GM21447 (cell line): ENCODE measurements around the gene PPP1R27.
"Not testable (repeated sequence)": the region's sequence is repeated elsewhere in the genome, so short reads cannot be mapped to it uniquely, and the experiment has no call there.

Experiments
- ATAC-seq: cut with Tn5 transposase; IDR thresholded peaks from one replicate; pipeline ENCODE4 v1.9.1; 2021; ENCODE audit not compliant: unreplicated experiment

PPP1R27 gene

DNA sequence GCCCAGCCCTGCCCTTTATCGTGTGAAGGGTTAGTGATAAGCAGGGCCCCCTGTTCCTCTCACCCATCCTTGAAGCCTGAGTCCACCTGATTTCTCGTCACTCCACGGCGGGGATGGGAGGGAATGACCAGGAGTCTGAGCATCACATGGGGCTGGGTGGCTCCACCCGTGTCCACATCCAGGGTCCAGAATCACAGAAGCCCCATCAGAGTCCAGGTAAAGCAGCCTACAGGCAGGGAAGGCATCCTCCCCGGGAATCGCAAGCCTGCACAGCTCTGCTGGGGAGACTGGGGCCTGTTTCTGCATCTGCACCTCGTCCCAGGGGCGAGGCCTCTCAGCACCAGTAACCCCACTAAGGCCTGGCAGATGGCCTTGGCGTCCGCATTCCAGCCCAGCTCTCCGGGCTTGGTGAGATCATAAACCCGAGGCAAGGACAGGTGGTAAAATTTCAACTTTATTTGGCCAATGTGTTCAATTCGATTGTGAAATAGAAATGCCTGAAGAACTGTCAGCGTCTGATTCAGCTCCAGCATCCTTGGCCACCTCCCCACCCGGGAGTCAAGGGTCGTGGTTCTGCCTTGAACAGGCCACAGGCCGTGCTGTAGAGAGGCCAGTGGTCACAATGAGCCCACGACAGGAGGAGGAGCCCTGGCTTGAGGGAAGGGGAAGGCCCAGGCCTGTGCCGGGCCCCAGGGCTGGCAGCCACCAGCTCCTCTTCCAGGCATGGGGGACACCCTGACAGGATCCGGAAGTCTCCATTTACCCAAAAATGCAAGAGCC is 8.1 kb upstream of the PPP1R27 start:
- no peak for ATAC-seq

DNA sequence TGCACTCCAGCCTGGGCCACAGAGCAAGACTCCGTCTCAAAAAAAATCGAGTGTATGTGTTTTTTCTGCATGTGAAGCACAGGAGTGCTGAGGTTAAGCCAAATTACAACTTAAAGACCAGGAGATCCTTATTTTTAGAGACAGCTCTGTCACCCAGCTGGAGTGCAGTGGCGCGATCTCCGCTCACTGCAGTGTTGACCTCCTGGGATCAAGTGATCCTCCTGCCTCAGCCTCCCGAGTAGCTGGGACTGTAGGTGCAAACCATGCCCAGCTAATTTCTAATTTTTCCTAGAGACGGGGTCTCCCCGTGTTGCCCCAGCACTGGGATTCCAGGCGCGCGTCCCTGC is 7.5 kb upstream of the PPP1R27 start:
- no peak for ATAC-seq

DNA sequence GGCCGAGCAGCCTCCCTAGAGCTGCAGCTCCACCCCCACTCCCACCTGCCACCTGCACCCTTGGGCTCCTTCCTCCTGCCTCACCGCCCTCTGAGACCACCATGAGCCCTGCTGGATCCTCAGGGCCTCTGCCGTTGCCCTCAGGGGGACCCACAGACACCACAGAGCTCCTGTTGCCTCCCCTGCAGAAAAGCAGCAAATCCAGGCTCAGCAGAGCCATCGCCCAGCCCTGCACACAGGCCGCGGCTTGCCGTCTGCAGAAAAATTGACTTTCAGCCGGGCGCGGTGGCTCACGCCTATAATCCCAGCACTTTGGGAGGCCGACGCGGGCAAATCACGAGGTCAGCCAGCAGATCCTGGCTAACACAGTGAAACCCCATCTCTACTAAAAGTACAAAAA is 7.0 kb upstream of the PPP1R27 start:
- ATAC-seq: no peak

DNA sequence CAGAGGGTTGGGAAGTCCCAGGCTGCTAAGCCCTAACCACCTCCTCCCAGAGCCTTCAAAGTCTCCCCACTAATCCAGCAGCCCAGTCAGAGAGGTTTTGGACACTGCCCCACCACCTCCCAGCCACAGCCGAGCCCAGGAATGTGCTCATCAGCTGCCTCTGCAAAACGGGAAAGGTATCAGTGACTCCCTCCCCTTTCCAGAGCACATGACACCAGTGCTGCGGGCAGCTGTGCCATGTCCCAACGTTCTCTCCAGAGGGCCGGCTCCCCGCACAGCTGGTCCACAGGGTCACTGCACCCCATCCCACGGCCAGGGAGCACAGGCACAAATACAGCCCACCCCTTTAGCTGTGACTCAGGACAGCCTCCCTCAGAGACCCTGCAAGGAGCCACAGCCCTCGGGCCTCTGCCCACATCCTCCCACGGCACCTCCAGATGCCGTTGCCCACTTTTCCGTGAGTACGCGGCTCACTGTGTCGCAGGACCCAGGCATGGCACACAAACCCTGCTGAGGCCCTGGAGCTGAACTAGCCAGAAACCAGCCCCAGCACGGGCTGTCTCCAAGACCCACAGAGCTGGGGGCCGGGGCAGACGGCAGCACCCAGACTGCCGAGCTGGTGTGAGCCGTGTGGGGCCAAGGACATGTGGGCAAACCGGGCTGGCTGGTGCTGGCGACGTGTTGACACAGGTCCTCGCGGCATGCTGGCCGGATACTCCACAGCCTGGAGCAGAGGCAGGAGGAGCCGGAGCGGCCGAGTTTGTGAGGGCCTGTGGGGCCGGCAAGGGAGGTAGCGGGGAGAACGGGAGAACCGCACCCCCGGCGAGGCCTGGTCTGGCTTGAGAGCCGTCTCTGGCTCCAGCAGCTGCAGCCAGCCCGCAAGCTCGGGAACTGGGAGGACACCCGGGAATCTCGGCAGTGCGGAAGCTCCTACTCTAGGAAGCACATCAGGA is 6.3 kb upstream of the PPP1R27 start:
- no peak for ATAC-seq

DNA sequence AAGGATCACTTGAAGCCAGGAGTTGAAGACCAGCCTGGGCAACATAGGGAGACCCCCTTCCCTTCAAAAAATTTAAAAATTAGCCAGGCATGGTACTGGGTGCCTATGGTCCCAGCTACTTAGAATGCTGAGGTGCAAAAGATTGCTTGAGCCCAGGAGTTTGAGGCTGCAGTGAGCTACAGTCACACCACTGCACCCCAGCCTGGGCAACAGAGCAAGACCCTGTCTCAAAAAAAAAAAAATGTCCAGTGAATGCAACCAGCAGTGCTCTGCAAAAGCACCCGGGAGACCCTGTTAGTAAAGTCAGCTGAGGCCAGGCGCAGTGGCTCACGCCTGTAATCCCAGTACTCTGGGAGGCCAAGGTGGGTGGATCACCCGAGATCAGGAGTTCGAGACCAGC is 5.2 kb upstream of the PPP1R27 start:
- ATAC-seq: not testable (repeated sequence)

DNA sequence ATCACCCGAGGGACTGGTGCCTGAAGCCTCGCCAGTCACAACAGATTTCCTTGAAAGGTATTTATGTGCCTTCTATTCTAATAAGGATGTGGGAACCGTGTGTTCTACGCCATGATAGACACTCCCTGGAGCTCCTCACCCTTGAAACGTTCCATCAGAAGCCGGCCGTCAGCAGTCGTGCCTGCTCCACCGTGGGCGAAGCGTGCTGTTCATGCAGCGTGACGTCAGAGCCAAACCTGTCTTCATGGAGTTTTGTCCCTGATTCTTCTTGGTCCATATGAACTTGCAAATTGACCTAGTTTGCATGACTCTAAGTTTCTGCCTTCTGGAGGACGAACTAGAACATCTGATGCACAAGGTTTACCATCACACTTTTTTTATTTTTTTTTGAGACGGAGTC is 4.5 kb upstream of the PPP1R27 start:
- ATAC-seq: no peak

DNA sequence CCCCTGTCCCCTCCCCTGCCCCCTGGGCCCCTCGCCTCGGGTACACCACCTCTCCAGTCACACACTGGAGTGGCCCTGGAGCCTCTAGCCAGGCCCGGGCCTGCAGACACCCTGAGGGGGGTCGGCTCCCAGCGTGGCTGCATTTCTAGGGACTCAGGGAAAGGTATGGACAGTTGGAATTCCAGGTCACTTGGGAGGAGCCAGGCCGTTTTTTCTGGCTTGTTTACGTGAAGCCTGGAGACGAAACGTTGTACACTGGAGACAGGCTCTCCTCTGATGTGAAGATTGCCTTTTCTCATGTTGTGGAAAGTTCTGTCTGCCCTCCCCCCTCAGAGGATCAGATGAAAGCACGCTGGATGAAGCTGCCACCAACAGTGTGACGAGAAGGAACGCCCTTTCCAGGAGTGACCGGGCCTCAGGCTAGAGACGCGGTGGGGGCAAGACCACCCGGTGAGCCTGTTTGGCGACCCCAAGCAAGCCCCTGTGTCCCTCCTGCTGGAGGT is 4.0 kb upstream of the PPP1R27 start:
- ATAC-seq: no peak

DNA sequence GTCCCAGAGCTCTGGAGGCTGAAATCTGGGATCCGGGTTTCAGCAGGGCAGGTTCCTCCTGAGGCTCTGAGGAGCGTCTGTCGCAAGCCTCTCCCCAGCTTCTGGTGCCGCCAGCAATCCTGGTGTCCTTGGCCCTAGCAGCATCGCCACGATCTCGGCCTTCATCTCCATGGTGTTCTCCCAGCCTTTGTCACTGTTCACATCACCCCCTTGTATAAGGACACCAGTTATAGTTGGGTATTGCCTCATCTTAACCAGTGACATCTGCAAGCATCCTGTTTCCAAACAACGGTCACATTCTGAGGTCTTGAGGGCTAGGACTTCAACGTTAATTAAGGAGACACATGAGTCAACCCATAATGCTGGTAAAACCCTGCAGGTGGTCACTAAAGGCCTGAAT is 2.8 kb upstream of the PPP1R27 start:
- ATAC-seq: no peak

DNA sequence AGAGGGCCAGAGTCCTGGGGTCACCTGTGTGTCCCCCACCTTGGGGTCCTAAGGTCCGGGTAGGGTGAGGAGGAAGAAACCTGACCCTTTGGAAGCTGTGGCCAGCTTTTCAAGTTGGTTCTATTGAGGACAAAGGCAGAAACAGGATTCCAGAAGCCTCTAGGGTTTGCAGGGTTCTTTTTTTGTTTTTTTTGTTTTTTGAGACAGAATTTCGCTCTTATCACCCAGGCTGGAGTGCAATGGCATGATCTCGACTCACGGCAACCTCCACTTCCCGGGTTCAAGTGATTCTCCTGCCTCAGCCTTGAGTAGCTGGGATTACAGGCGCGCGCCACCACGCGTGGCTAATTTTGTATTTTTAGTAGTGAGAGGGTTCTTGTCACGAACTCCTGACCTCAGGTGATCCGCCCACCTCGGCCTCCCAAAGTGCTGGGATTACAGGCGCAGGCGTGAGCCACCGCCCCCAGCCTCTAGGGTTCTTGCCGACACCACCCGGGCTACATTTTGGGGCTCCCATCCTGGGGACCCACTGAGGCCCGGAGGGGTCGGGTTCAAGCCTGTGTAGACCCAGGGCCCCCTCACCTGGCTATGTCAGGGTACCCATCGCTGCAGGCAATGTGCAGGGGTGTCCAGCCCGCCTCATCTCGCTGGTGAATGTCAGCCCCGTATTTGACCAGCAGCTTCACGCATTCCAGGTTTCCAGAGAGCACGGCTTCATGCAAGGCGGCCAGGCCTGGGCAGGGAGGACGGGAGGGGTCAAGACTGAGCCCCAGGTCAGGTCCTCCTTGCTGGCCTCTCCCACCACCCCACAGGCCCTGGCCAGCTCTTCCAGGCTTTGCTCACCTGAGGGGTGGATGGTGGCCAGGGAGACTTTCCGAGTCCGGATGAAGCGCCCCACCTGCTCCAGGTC is 674 bp downstream of the PPP1R27 start:
- no peak for ATAC-seq

DNA sequence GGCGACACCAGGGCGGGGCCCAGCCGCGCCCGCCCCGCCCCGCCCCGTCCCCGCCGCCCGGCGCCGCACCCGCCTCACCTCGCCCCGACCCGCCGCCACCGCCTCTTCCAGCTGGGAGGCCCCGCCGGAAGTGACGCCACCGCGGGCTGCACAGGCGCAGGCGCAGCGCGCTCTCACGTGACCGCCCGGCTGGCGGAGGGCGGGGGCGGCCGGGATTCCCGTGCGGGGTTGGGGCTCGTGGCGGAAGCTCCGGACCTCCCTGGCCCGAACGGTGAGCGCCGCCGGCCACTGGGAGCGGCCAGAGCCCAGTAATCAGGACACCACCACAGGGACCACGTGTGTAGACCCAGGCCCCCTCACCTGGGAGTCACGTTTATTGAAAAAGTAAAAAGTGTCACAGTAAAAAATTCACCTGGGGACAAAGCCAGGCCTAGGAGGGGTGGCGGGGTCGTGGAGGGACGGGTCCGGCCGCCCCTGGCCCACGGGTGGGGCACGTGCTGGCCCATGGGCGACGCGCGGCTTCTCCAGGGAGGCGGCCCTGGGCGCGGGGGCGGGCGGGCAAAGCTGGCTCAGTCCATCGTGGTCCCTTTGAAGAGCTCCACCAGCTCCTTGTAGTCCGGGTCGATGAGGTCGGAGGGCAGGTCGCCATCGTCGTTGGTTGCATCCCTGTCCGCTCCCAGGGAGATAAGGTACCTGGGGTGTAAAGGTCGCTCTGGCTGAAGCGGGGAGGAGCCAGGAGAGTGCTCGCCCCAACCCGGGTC is 1.5 kb downstream of the PPP1R27 start, which contains the start of gene MCRIP1:
Gene MCRIP1, minus strand, starts transcription at position 132 of the 761 bp plus-strand sequence. CDS start 8,785 bp downstream, outside the sequence.
- ATAC-seq: peak; percentile 59

DNA sequence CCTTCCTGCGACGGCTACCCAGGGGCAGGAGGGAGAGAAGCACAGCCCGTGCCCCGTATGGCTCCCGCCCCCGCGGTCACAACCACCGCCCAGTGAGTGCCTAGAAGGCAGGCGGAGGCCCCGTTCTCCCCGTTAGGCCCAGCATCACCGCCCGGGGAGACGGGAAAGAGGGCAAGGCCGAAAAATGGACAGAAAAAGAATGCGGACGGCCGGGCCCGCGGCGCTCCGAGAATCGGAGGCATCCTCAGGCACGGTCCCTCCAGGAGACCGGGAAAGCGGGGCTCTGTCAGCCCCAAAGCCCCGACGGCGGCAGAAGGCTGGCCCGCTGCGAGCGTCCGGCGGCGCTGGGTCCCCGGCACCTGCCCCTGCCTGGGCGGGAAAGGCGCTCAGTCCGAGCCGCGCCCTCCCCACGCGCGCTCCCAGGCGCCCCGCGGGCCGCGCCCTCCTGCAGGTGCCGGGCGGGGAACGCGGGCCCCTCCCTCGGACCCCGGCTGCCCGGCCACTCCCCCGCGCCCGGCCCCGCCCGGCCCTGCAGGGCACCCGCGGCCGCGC is 2.2 kb downstream of the PPP1R27 start:
- ATAC-seq: peak; percentile 50

DNA sequence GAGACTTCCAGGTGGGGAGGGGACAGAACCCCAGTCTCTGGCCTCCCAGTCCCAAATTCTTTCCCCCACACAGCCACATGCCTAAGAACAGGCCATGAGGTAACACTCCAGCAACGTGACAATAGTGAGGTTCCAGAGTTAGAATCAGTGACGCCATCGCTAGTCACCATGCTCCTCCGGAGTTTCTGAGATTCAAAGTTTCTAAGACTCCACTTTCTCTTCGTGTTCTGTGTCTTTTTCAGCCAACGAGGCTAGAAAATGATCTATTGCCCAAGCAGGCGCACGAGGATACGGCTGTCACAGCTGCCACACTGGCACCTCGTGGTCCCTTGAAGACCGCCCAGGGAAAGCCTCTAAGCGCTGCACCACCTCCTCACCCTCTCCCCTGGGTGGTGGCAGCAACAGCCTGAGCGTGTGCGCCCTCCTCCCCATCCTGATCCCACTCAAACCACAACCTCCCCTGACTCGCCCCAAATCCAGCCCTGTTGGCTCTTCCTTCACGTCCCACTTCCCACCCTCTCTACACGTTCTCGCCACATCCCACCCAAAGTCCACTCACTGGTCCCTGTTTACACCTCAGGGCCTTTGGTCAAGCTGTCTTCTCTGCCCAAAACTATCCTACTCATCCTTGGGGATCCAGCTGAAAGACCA is 2.8 kb downstream of the PPP1R27 start:
- ATAC-seq: peak; percentile 18

DNA sequence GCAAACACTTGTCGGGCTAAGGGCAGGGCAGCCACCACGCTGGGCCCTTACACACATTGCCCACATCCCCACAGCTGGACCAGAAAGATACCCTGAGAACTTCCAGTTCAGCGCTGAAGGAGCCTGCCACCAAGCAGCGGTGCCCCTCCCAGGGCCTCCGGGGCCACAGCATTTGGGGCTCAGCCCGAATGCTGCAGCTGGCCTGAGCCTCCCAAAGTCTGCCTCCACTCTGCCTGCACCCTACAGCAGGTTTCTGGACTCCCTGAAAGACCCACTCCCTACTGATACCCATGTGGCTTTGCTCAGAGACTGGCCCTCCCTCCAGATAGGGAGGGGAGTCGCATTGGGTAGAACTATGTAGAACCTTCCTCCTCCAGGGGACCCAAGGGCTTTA is 3.3 kb downstream of the PPP1R27 start:
- ATAC-seq: no peak

DNA sequence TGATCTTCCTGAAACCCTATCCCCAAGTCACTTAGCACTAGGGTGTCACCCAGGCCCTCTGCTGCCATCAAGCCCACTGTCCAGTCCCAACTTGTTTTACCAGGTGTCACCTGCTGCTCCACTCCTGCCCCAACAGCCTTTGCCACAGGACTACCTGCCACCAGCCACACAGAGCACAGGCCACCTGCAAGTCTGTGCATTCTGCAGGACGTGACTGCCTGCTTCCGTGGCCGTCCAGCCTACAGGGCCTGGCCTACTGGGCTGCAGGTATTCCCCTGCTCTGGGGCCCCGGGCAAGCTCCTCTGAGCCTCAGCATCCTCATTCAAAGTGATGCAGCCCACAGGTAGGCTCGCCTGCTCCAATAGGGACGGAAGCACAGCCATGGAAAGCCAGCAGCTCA is 5.0 kb downstream of the PPP1R27 start:
- ATAC-seq: no peak

DNA sequence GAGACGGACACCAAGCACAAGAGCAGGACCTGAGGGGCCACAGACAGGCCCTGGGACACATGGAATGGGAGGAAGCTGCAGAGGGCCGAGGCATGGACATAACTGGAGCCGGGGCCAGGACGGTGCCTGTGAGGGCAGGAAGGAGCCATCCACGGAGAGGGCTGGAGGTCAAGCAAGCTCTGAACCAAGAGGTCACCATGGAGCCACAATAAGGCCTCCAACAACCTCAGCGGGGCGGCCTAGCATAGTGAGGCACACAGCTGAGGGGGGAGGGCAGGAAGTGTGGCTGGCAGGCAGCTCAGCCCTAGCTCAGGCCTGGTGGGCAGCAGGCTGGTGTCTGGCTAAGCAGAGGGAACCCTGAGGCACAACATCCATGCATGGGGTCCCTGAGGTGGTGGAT is 6.2 kb downstream of the PPP1R27 start:
- ATAC-seq: no peak

DNA sequence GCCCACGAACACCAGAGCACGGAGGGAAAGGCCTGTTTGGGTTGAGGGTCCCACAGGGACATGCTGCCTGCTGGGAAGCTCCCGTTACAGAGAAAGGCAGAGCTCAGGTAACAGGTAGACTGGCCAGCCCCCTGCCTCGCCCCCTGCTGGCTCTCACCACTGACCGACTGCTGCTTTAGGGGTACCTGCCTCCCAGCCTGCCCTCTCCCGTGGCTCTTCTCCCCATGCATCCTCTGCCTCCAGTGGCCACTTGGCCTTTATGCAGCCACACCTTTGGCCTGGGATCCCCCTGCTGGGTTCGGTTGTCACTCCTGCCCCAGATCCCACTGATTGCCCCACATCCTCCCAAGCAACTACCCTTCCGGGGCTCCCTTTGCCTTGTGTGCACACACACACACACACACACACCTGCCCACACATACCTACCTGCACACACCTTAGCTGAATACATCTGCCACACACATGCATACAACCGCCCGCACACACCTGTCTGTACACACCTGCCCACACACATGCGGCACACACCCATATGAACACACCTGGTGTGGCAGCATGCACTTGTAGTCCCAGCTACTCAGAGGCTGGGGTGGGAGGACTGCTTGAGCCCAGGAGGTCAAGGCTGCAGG is 8.9 kb downstream of the PPP1R27 start:
- ATAC-seq: no peak

DNA sequence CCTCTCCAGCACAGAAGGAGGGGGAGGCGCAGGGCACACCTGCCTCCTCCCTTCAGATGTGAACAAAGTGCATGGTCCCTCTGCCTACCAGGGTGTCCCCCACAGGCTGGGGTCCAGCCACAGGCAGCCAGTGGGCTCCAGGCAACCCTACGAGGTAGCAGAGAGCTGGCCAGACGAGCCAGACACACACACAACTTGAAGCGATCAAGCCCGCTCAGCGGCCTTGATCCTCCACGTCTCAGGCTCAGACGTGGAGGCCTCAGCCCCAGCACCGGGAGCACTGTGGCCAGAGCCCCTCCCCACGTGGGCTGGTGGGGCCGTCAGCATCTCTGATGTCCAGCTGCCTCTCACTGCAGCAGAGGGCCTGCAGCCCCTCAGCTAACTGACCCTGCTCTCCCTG is 10.3 kb downstream of the PPP1R27 start:
- ATAC-seq: no peak

DNA sequence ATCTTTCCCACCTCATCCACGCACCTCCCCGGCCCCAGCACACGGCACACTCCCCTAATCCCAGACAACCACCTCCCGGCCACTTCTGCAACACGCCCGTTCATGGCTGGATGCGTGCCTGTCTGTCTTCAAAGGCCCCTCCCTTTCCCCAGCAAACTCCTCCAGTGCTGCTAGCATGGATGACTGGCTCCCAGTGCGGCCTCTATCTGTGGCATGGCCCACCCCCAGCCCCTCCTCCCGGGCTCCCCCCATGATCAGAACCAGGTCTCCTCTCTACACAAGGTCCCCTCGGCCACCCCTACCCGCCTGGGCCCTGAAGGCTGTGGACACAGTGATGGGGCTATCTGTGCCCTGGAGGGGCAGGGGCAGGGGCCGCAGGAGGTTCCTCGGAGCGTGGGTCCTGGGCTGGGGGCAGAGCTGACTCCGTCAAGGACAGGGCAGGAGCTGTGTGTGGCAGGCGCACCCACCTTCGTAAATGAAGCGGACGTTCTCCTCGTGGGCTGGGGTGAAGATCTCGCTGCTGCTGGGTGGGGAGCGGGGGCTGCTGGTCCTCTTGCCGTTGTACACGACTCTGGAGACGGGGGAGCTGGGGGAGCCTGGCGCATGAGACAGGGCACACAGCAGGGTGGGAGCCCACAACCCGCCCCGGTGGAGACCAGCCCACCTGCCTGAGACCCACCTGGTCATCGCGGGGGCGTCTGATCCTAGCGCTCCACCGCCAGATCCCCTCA is 10.9 kb downstream of the PPP1R27 start:
- ATAC-seq: no peak
